Measurements from ENCODE around the gene OR10A6. TPM values are rescaled to one million over a fixed set of nuclear protein-coding genes. Genes with fewer than 3 reads are reported as not detected.

The OR10A6 gene
- polyA plus RNA-seq, 1 donor (not counting 4 experiments of a cell fraction or from before 2014, with no cell fraction given) = 0.26 TPM

GRCh38 chr11:7907121-7907520 lies 23.9 kb downstream of the OR10A6 start:
- no peaks in the 10 kb centered on the region for H3K36me3 ChIP-seq (ENCODE audit: control insufficient read depth in 2 of 2, extremely low read depth in 1 of 2, insufficient read depth in 2 of 2, low read length in 2 of 2)
- H3K9me1 ChIP-seq (ENCODE audit: control insufficient read depth, extremely low read depth, insufficient read depth, low read length) = no peaks in the 10 kb centered on the region
- TF ChIP-seq CTCF (optimal IDR thresholded peaks at IDR 0.05 in 1 of 3, IDR thresholded peaks at IDR 0.05 in 1 of 3, conservative IDR thresholded peaks at IDR 0.05 in 1 of 3; ENCODE audit: extremely low read depth in 1 of 3, insufficient read depth in 2 of 3, low read length in 3 of 3) = no peak
- no peak for TF ChIP-seq EZH2 (IDR thresholded peaks at IDR 0.05; ENCODE audit: low read length)
- no peaks in the 10 kb centered on the region for H4K20me1 ChIP-seq (ENCODE audit: control insufficient read depth, extremely low read depth, insufficient read depth, low read length)
- peaks cover 8% of the 10 kb centered on the region for H3K79me2 ChIP-seq (ENCODE audit: control insufficient read depth, insufficient read depth, low read length)
- peak overlapping the region; percentile 21 to 78 (median 70) for H3K4me3 ChIP-seq (ENCODE audit: control insufficient read depth in 2 of 3, extremely low read depth in 1 of 3, insufficient read depth in 2 of 3, low read depth in 1 of 3, low read length in 3 of 3)
- H3K4me2 ChIP-seq (ENCODE audit: control insufficient read depth, extremely low read depth, insufficient read depth, low read depth, low read length) = peak overlapping the region; percentile 93
- dilution Hi-C loops (cut with MboI; ENCODE audit: extremely low pct_ligation_motif_present, low sequenced_read_pairs) = no loop called here
- H3K9me3 ChIP-seq (ENCODE audit: control insufficient read depth, low read depth, low read length) = no peaks in the 10 kb centered on the region
- H3K4me1 ChIP-seq (ENCODE audit: control insufficient read depth, extremely low read depth, insufficient read depth, low read length) = peaks cover 48% of the 10 kb centered on the region
- DNase-seq (ENCODE audit: low read depth, low spot score) = no peak
- peak overlapping the region; percentile 39 for H2AFZ ChIP-seq (ENCODE audit: control insufficient read depth, low read length)
- no peaks in the 10 kb centered on the region for H3K27me3 ChIP-seq (ENCODE audit: control insufficient read depth, extremely low read depth, insufficient read depth, low read length)
- FAIRE-seq = peak; percentile 67
- peak overlapping the region; percentile 67 for H3K27ac ChIP-seq (ENCODE audit: control insufficient read depth, insufficient read depth, low read length)
- H3K9ac ChIP-seq (ENCODE audit: control insufficient read depth, extremely low read depth, insufficient read depth, low read length) = no peak overlapping the region

- Histone ChIP-seq H4K20me1 (ENCODE audit: control insufficient read depth, extremely low read depth, insufficient read depth, low read length) (no peaks in the 10 kb centered on the region), H3K9ac (ENCODE audit: control insufficient read depth, extremely low read depth, insufficient read depth, low read length) (peak overlapping the region; percentile 55), H3K79me2 (ENCODE audit: control insufficient read depth, insufficient read depth, low read length) (peaks cover 8% of the 10 kb centered on the region), H3K9me1 (ENCODE audit: control insufficient read depth, extremely low read depth, insufficient read depth, low read length) (no peaks in the 10 kb centered on the region), H2AFZ (ENCODE audit: control insufficient read depth, low read length) (peak overlapping the region; percentile 62), H3K4me1 (ENCODE audit: control insufficient read depth, extremely low read depth, insufficient read depth, low read length) (peaks cover 48% of the 10 kb centered on the region), H3K36me3 (ENCODE audit: control insufficient read depth in 2 of 2, extremely low read depth in 1 of 2, insufficient read depth in 2 of 2, low read length in 2 of 2) (no peaks in the 10 kb centered on the region), H3K27ac (ENCODE audit: control insufficient read depth, insufficient read depth, low read length) (peak overlapping the region; percentile 67), H3K4me3 (ENCODE audit: control insufficient read depth in 2 of 3, extremely low read depth in 1 of 3, insufficient read depth in 2 of 3, low read depth in 1 of 3, low read length in 3 of 3) (peak overlapping the region; percentile 21 to 78 (median 70)), H3K4me2 (ENCODE audit: control insufficient read depth, extremely low read depth, insufficient read depth, low read depth, low read length) (peak overlapping the region; percentile 93), H3K27me3 (ENCODE audit: control insufficient read depth, extremely low read depth, insufficient read depth, low read length) (no peaks in the 10 kb centered on the region), H3K9me3 (ENCODE audit: control insufficient read depth, low read depth, low read length) (no peaks in the 10 kb centered on the region)
- FAIRE-seq (no peak), DNase-seq (ENCODE audit: low read depth, low spot score) (no peak)
- dilution Hi-C loops (cut with MboI; ENCODE audit: extremely low pct_ligation_motif_present, low sequenced_read_pairs) = no loop called here
- no peak for TF ChIP-seq EZH2 (IDR thresholded peaks at IDR 0.05; ENCODE audit: low read length)
- peak in 1 of 3 experiments; percentile 28 for TF ChIP-seq CTCF (optimal IDR thresholded peaks at IDR 0.05 in 1 of 3, IDR thresholded peaks at IDR 0.05 in 1 of 3, conservative IDR thresholded peaks at IDR 0.05 in 1 of 3; ENCODE audit: extremely low read depth in 1 of 3, insufficient read depth in 2 of 3, low read length in 3 of 3)
Observed at GRCh38 chr11:7906481-7906880, 24.6 kb downstream of the OR10A6 start.
